K562 (cell line): ENCODE measurements around the gene MAP2K7. TPM values are rescaled to one million over a fixed set of nuclear protein-coding genes. Genes with fewer than 3 reads are reported as not detected.

Experiments
- ARNT ChIP-seq, 2 experiments: fragments of 450-650 bp; IDR thresholded peaks; 2 replicates each; pipeline ENCODE4 v1.6.1; 2016; ENCODE audit warnings: mild to moderate bottlenecking in 1 of 2
- CBX5 ChIP-seq: IDR thresholded peaks from 2 replicates; pipeline ENCODE4 v1.6.1; 2014; ENCODE audit warnings: low read depth, borderline replicate concordance
- CGGBP1 ChIP-seq: fragments of 250-450 bp; sonication (Bioruptor Pico); IDR thresholded peaks from 2 replicates; pipeline ENCODE4 v1.9.0; 2021; ENCODE audit warnings: mild to moderate bottlenecking
- FIP1L1 ChIP-seq: fragments of 200-400 bp; formaldehyde crosslinking; IDR thresholded peaks from 2 replicates; pipeline ENCODE4 v1.6.1; 2018; ENCODE audit warnings: mild to moderate bottlenecking, low read depth, low read length; ENCODE audit not compliant: poor library complexity, severe bottlenecking
- FOXP1 ChIP-seq: sonication (generic); formaldehyde crosslinking; IDR thresholded peaks from 2 replicates; pipeline ENCODE4 v1.8.0; 2022; ENCODE audit warnings: mild to moderate bottlenecking, missing genetic modification reagents
- HDAC6 ChIP-seq: IDR thresholded peaks from 2 replicates; pipeline ENCODE4 v1.6.1; 2012; ENCODE audit warnings: low read depth, mild to moderate bottlenecking, control low read depth, inconsistent platforms, low read length, moderate library complexity
- HNRNPL ChIP-seq: fragments of 200-400 bp; formaldehyde crosslinking; IDR thresholded peaks from 2 replicates; pipeline ENCODE4 v1.6.1; 2017; ENCODE audit warnings: low read depth, mild to moderate bottlenecking, low read length
- HNRNPUL1 ChIP-seq: fragments of 200-400 bp; formaldehyde crosslinking; IDR thresholded peaks from 2 replicates; pipeline ENCODE4 v1.6.1; 2017; ENCODE audit warnings: low read length
- KLF16 ChIP-seq: IDR thresholded peaks from 2 replicates; pipeline ENCODE4 v1.6.1; 2016; ENCODE audit warnings: antibody characterized with exemption
- NEUROD1 ChIP-seq: fragments of 150-350 bp; IDR thresholded peaks from 2 replicates; pipeline ENCODE4 v1.6.1; 2014; ENCODE audit warnings: borderline replicate concordance, low read length, low read depth; ENCODE audit not compliant: partially characterized antibody
- TAF7 ChIP-seq: fragments of 450-650 bp; IDR thresholded peaks from 2 replicates; pipeline ENCODE4 v1.6.1; 2016; ENCODE audit warnings: missing genetic modification characterization, missing compliant biosample characterization
- TAL1 ChIP-seq: fragments of 450-650 bp; IDR thresholded peaks from 2 replicates; pipeline ENCODE4 v1.6.1; 2016; ENCODE audit warnings: mild to moderate bottlenecking
- ZHX1 ChIP-seq: fragments of 150-350 bp; conservative IDR thresholded peaks from 2 replicates; pipeline ENCODE4 v1.6.1; 2014; ENCODE audit warnings: low read length
- ZNF263 ChIP-seq: sonication (generic); formaldehyde crosslinking; IDR thresholded peaks from 2 replicates; pipeline ENCODE4 v1.8.0; 2022; ENCODE audit warnings: mild to moderate bottlenecking, missing genetic modification reagents, borderline replicate concordance
- ZNF318 ChIP-seq, 2 experiments: fragments of 450-650 bp; IDR thresholded peaks; 2 replicates each; pipeline ENCODE4 v1.6.1; 2016; ENCODE audit warnings: mild to moderate bottlenecking in 2 of 2, borderline replicate concordance in 1 of 2, low read depth in 1 of 2, moderate library complexity in 1 of 2
- ZNF589 ChIP-seq: fragments of 200-800 bp; sonication (Bioruptor generic); IDR thresholded peaks from 2 replicates; pipeline ENCODE4 v1.6.1; 2016; ENCODE audit warnings: low read depth, missing genetic modification characterization, missing compliant biosample characterization
- polyA plus RNA-seq, 8 experiments: library from polyadenylated mRNA; depleted of rRNA in 4 of 8; stranded (reverse) in 5 of 8; unstranded in 3 of 8; fragments of >200 nt; fragmentation: Nextera tagmentation in 2 of 8; fragmentation: Illumina TruSeq in 1 of 8; extraction: Ambion mirVana in 2 of 8; extraction: Trizol in 1 of 8; gene quantifications; 2 replicates each; pipeline versions ENCODE4 v1.2.1 to v1.2.3, GENCODE V29; 2011 to 2014; ENCODE audit warnings: inconsistent platforms in 1 of 8, missing spikeins in 1 of 8
- total RNA-seq, 7 experiments: library from RNA; depleted of rRNA in 6 of 7; stranded (reverse); fragments of >200 nt in 6 of 7; fragmentation: Illumina TruSeq in 2 of 7; extraction: Trizol in 2 of 7; gene quantifications; 2 replicates each; pipeline versions ENCODE4 v1.2.1 to v1.2.3, GENCODE V29; 2011 to 2021; ENCODE audit warnings: low replicate concordance in 1 of 7

Gene MAP2K7
- total and polyA plus RNA-seq, 9 of the 15 experiments (the other 6 are each of a cell fraction or from before 2014, with no cell fraction given) = 0.51 to 45.8 (median 14.1) TPM

GRCh38 chr19:7920519-7921301, 17.0 kb downstream of the MAP2K7 start (continued):
- TF ChIP-seq CGGBP1 = no peak
- TF ChIP-seq KLF16 = peak; percentile 55; the same call in 1 of the 2 replicates
- TF ChIP-seq ARNT (IDR thresholded peaks at IDR 0.05) = no peak
- no peak for TF ChIP-seq ZNF263 (CRISPR knock-in tag)
- TF ChIP-seq ZNF589 = no peak
- peak; percentile 96 for TF ChIP-seq HNRNPUL1
- no peak for TF ChIP-seq HNRNPL
- TF ChIP-seq ZHX1 = no peak
- TF ChIP-seq FIP1L1 = no peak
- no peak for TF ChIP-seq ZNF318 (IDR thresholded peaks at IDR 0.05; ENCODE audit: borderline replicate concordance in 1 of 2, low read depth in 1 of 2)
- no peak for TF ChIP-seq CBX5
- no peak for TF ChIP-seq TAL1
- TF ChIP-seq TAF7 = no peak
- no peak for TF ChIP-seq HDAC6
- TF ChIP-seq NEUROD1 = no peak
- TF ChIP-seq FOXP1 = peak; percentile 84
